H1 (cell line): ENCODE data around the gene UBE2I. TPM values are rescaled to one million over a fixed set of nuclear protein-coding genes. Genes with fewer than 3 reads are reported as not detected.

Source experiments
- CTCF ChIA-PET: fragments of 300-600 bp; sonication (Branson Sonifier 250); formaldehyde crosslinking; loops from one replicate; lab custom pipeline; 2021; ENCODE audit not compliant: partially characterized antibody; lab: Charles Lee
- POLR2A ChIA-PET: fragments of 300-600 bp; sonication (Branson Sonifier 250); formaldehyde crosslinking; loops from one replicate; lab custom pipeline; 2021; ENCODE audit warnings: inconsistent platforms; ENCODE audit not compliant: partially characterized antibody; lab: Charles Lee
- DNase-seq, 2 experiments: peaks; one replicate each; pipeline versions ENCODE4 v3.0.0 to v3.0.0-alpha.2; 2010 to 2022; ENCODE audit warnings: low spot score in 2 of 2, low read depth in 1 of 2, mixed read lengths in 1 of 2
- FAIRE-seq: peaks from 2 replicates; lab custom pipeline; 2011; peaks lifted over from hg19 to GRCh38; lab: Jason Lieb, UNC
- H2AFZ ChIP-seq: 2 replicates; pipeline ENCODE4 v1.8.1; 2012; ENCODE audit warnings: low read length, inconsistent platforms
- H2AK5ac ChIP-seq: 2 replicates; pipeline ENCODE4 v1.6.1; 2013; ENCODE audit warnings: low read depth, low read length
- H2BK120ac ChIP-seq: replicated peaks from 2 replicates; pipeline ENCODE3; 2013; ENCODE audit warnings: low read depth, low read length, inconsistent platforms
- H2BK12ac ChIP-seq: 2 replicates; pipeline ENCODE4 v1.6.1; 2013; ENCODE audit warnings: low read depth, low read length
- H2BK15ac ChIP-seq: 2 replicates; pipeline ENCODE4 v1.6.1; 2013; ENCODE audit warnings: low read length
- H2BK20ac ChIP-seq: 2 replicates; pipeline ENCODE4 v1.6.1; 2013; ENCODE audit warnings: low read length
- H2BK5ac ChIP-seq: 2 replicates; pipeline ENCODE4 v1.6.1; 2013; ENCODE audit warnings: low read depth, low read length
- H3K14ac ChIP-seq: 2 replicates; pipeline ENCODE4 v1.6.1; 2013; ENCODE audit warnings: inconsistent platforms; ENCODE audit not compliant: insufficient read length
- H3K18ac ChIP-seq: 2 replicates; pipeline ENCODE4 v1.6.1; 2013; ENCODE audit warnings: low read length; ENCODE audit errors: extremely low read depth
- H3K23ac ChIP-seq: 2 replicates; pipeline ENCODE4 v1.6.1; 2013; ENCODE audit warnings: inconsistent platforms; ENCODE audit not compliant: insufficient read length
- H3K23me2 ChIP-seq: 2 replicates; pipeline ENCODE4 v1.6.1; 2013; ENCODE audit warnings: low read depth, low read length
- H3K27ac ChIP-seq: 2 replicates; pipeline ENCODE4 v1.6.1; 2011; ENCODE audit warnings: low read depth, low read length, inconsistent platforms
- H3K27me3 ChIP-seq, 4 experiments: replicated peaks in 1 of 4; 1 replicate in 1 of 4; 2 replicates in 3 of 4; pipeline versions ENCODE4 v1.6.1 to v1.8.1; 2011 to 2013; ENCODE audit warnings: low read length in 3 of 4, mild to moderate bottlenecking in 3 of 4, inconsistent platforms in 2 of 4, mixed read lengths in 2 of 4, moderate library complexity in 1 of 4; ENCODE audit not compliant: control insufficient read depth in 3 of 4, insufficient read depth in 3 of 4; ENCODE audit errors: extremely low read depth in 1 of 4
- H3K36me3 ChIP-seq, 4 experiments: 2 replicates each; pipeline versions ENCODE4 v1.6.1 to v1.8.1; 2011 to 2013; ENCODE audit warnings: mild to moderate bottlenecking in 4 of 4, low read length in 3 of 4, moderate library complexity in 2 of 4, control low read depth in 1 of 4, inconsistent platforms in 1 of 4; ENCODE audit not compliant: insufficient read depth in 4 of 4, control insufficient read depth in 2 of 4
- H3K4ac ChIP-seq: replicated peaks from 2 replicates; pipeline ENCODE3; 2013; ENCODE audit warnings: low read length, low read depth, mixed read lengths, inconsistent platforms; ENCODE audit not compliant: insufficient read length
- H3K4me1 ChIP-seq, 4 experiments: replicated peaks in 1 of 4; 1 replicate in 1 of 4; 2 replicates in 3 of 4; pipeline versions ENCODE4 v1.6.1 to v1.8.1; 2011 to 2013; ENCODE audit warnings: low read length in 3 of 4, inconsistent platforms in 2 of 4, mixed read lengths in 1 of 4; ENCODE audit not compliant: insufficient read depth in 4 of 4, control insufficient read depth in 3 of 4
- H3K4me2 ChIP-seq, 2 experiments: 2 replicates each; pipeline versions ENCODE4 v1.6.1 to v1.8.1; 2011 to 2013; ENCODE audit warnings: low read depth in 2 of 2, low read length in 2 of 2, control low read depth in 1 of 2, inconsistent platforms in 1 of 2, mild to moderate bottlenecking in 1 of 2; ENCODE audit not compliant: insufficient read depth in 1 of 2
- H3K4me3 ChIP-seq, 4 experiments: fragments of 200-600, 300-600 bp in 1 of 4; sonication (generic), shearing (Covaris generic), sonication (Bioruptor Twin) in 1 of 4; 2 replicates each; pipeline versions ENCODE4 v1.5.1 to v1.8.1; 2011 to 2016; ENCODE audit warnings: low read length in 4 of 4, low read depth in 3 of 4, control low read depth in 2 of 4, inconsistent platforms in 2 of 4, mild to moderate bottlenecking in 2 of 4, mixed read lengths in 1 of 4, moderate library complexity in 1 of 4; ENCODE audit not compliant: insufficient read depth in 2 of 4; ENCODE audit errors: extremely low read depth in 1 of 4
- H3K56ac ChIP-seq: replicated peaks from 2 replicates; pipeline ENCODE3; 2013; ENCODE audit warnings: low read depth, mild to moderate bottlenecking, mixed read lengths, low read length, inconsistent platforms; ENCODE audit not compliant: insufficient read length
- H3K79me1 ChIP-seq: 2 replicates; pipeline ENCODE4 v1.6.1; 2013; ENCODE audit warnings: low read depth, low read length, control low read depth
- H3K79me2 ChIP-seq, 2 experiments: 2 replicates each; pipeline versions ENCODE4 v1.6.1 to v1.8.1; 2012 to 2013; ENCODE audit warnings: low read length in 2 of 2, mild to moderate bottlenecking in 2 of 2, inconsistent platforms in 1 of 2; ENCODE audit not compliant: insufficient read depth in 2 of 2, control insufficient read depth in 1 of 2
- H3K9ac ChIP-seq, 4 experiments: replicated peaks in 1 of 4; 1 replicate in 1 of 4; 2 replicates in 3 of 4; pipeline versions ENCODE4 v1.6.1 to v1.8.1; 2011 to 2013; ENCODE audit warnings: low read depth in 3 of 4, low read length in 3 of 4, control low read depth in 2 of 4, mild to moderate bottlenecking in 2 of 4, moderate library complexity in 2 of 4, inconsistent platforms in 1 of 4; ENCODE audit errors: extremely low read depth in 1 of 4
- H3K9me3 ChIP-seq, 2 experiments: 2 replicates each; pipeline versions ENCODE4 v1.6.1 to v1.8.1; 2012 to 2013; ENCODE audit warnings: mild to moderate bottlenecking in 2 of 2, moderate library complexity in 2 of 2, control low read depth in 1 of 2, inconsistent platforms in 1 of 2, low read depth in 1 of 2, low read length in 1 of 2, mixed read lengths in 1 of 2; ENCODE audit not compliant: insufficient read depth in 2 of 2
- H4K20me1 ChIP-seq, 2 experiments: replicated peaks in 1 of 2; 2 replicates each; pipeline versions ENCODE3 to v1.8.1; 2011 to 2013; ENCODE audit warnings: inconsistent platforms in 2 of 2, low read length in 2 of 2, mild to moderate bottlenecking in 1 of 2; ENCODE audit not compliant: insufficient read depth in 2 of 2, control insufficient read depth in 1 of 2
- H4K5ac ChIP-seq: 2 replicates; pipeline ENCODE4 v1.6.1; 2013; ENCODE audit warnings: low read length, low read depth, mixed read lengths, inconsistent platforms; ENCODE audit not compliant: insufficient read length
- H4K8ac ChIP-seq: 2 replicates; pipeline ENCODE4 v1.8.0; 2013; ENCODE audit warnings: mild to moderate bottlenecking, moderate library complexity, low read length, inconsistent platforms; ENCODE audit not compliant: insufficient read depth; ENCODE audit errors: extremely low read depth
- H4K91ac ChIP-seq: replicated peaks from 2 replicates; pipeline ENCODE3; 2013; ENCODE audit warnings: low read length, mixed read lengths, inconsistent platforms; ENCODE audit not compliant: insufficient read length
- ATF2 ChIP-seq: IDR thresholded peaks from 2 replicates; pipeline ENCODE4 v1.6.1; 2012; ENCODE audit warnings: low read length, inconsistent platforms
- CREB1 ChIP-seq: IDR thresholded peaks from 2 replicates; pipeline ENCODE4 v1.6.1; 2012; ENCODE audit warnings: inconsistent platforms
- EP300 ChIP-seq, 2 experiments: IDR thresholded peaks; 1 replicate in 1 of 2; 2 replicates in 1 of 2; pipeline ENCODE4 v1.6.1; 2011 to 2012; ENCODE audit warnings: low read depth in 2 of 2, low read length in 2 of 2, mild to moderate bottlenecking in 2 of 2, borderline replicate concordance in 1 of 2, inconsistent platforms in 1 of 2, moderate library complexity in 1 of 2
- MAFK ChIP-seq: IDR thresholded peaks from 2 replicates; pipeline ENCODE4 v1.6.1; 2012; ENCODE audit warnings: low read depth, mild to moderate bottlenecking, improper control_type of control experiment, low read length
- NANOG ChIP-seq: IDR thresholded peaks from 2 replicates; pipeline ENCODE4 v1.6.1; 2011; ENCODE audit warnings: low read length, low read depth, mild to moderate bottlenecking, inconsistent platforms; ENCODE audit not compliant: insufficient read depth, poor library complexity, severe bottlenecking
- SIX5 ChIP-seq: IDR thresholded peaks from 2 replicates; pipeline ENCODE4 v1.6.1; 2011; ENCODE audit warnings: mild to moderate bottlenecking, low read depth, low read length
- TAF1 ChIP-seq: IDR thresholded peaks from 2 replicates; pipeline ENCODE4 v1.6.1; 2011; ENCODE audit warnings: mild to moderate bottlenecking, low read depth, low read length
- WGBS, 2 experiments: shearing (Covaris generic) in 1 of 2; methylation state at CpG; one replicate each; pipeline versions ENCODE4 v1.1.6 to v1.1.7; 2013 to 2015; ENCODE audit warnings: low lambda C conversion rate in 2 of 2, mixed read lengths in 2 of 2, inconsistent platforms in 1 of 2, low coverage in 1 of 2, missing lambda C conversion rate in 1 of 2; ENCODE audit not compliant: insufficient replicate concordance in 2 of 2, insufficient coverage in 1 of 2, insufficient read length in 1 of 2; ENCODE audit errors: extremely low coverage in 1 of 2, missing lambda C conversion rate in 1 of 2; 5-methylcytosine and 5-hydroxymethylcytosine counted together
- polyA plus RNA-seq, 7 experiments: library from polyadenylated mRNA; depleted of rRNA in 3 of 7; stranded (reverse) in 5 of 7; unstranded in 2 of 7; fragments of >200 nt in 5 of 7; fragments of 200-250 nt in 2 of 7; gene quantifications; 1 replicate in 5 of 7; 2 replicates in 1 of 7; 4 replicates in 1 of 7; pipeline versions ENCODE4 v1.2.1 to v1.2.3, GENCODE V29; 2011 to 2013; ENCODE audit warnings: missing spikeins in 2 of 7, mixed read lengths in 2 of 7
- total RNA-seq: library from RNA; stranded (reverse); fragmentation: NEBNext Ultra II Directional; extraction: Animal tissue kit (Norgen Biotek cat#: 25700); gene quantifications from 2 replicates; pipeline ENCODE4 v1.2.1, GENCODE V29; 2021

UBE2I gene
- total and polyA plus RNA-seq, 2 of the 8 experiments (the other 6 are each of a cell fraction or from before 2014, with no cell fraction given) = 148 to 268 TPM

GRCh38 chr16:1279081-1279944 is 30.1 kb upstream of the UBE2I start:
- H3K79me1 ChIP-seq = no peaks in the 10 kb centered on the region
- H2BK12ac ChIP-seq = peak overlapping the region; percentile 60; the same call in 1 of the 2 replicates
- peak overlapping the region; percentile 68; the same call in 1 of the 2 replicates for H4K8ac ChIP-seq
- H2AFZ ChIP-seq = no peak overlapping the region
- no peak overlapping the region for H4K91ac ChIP-seq
- DNase-seq = no peak
- no peaks in the 10 kb centered on the region for H3K9me3 ChIP-seq
- ChIA-PET CTCF (interaction anchor here (0.8 to 2.0 kb wide), 8 partner anchors 9 to 176 kb away, joined by 3 to 4 read pairs (median 3); no protein-coding TSS in a partner anchor), POLR2A (interaction anchor here (0.8 to 1.2 kb wide), 3 partner anchors 9 to 478 kb away, joined by 3 to 5 read pairs (median 3); no protein-coding TSS in a partner anchor)
- no peak for FAIRE-seq
- no peak overlapping the region for H3K9ac ChIP-seq
- peak overlapping the region; percentile 23 for H4K5ac ChIP-seq
- no peak overlapping the region; the same call in 1 of the 2 replicates for H2AK5ac ChIP-seq
- H3K4me3 ChIP-seq = no peak overlapping the region
- no peak overlapping the region for H3K4me2 ChIP-seq
- no peak overlapping the region for H3K56ac ChIP-seq
- no peak overlapping the region for H3K23ac ChIP-seq
- no peak overlapping the region for H3K14ac ChIP-seq
- no peaks in the 10 kb centered on the region for H4K20me1 ChIP-seq
- 0 out of 7 replicates have a peak, but pooled peaks cover 0 to 2% (median 0%) of the 10 kb centered on the region in 4 experiments for H3K27me3 ChIP-seq
- H2BK20ac ChIP-seq = no peak overlapping the region
- H2BK120ac ChIP-seq = no peak overlapping the region
- no peak overlapping the region for H3K27ac ChIP-seq
- no peaks in the 10 kb centered on the region for H3K79me2 ChIP-seq
- H2BK15ac ChIP-seq = peak overlapping the region; percentile 8; the same call in 1 of the 2 replicates
- H2BK5ac ChIP-seq = no peak overlapping the region
- H3K18ac ChIP-seq = no peak overlapping the region; the same call in 1 of the 2 replicates
- peaks cover 0 to 19% (median 13%) of the 10 kb centered on the region in 4 experiments; a peak in 6 of 7 replicates for H3K4me1 ChIP-seq
- H3K4ac ChIP-seq = no peak overlapping the region
- WGBS, 2 experiments = 81% methylated on average over 27 of the region's 30 CpGs; no CpG with 5 or more reads in 1 of the 2 experiments
- H3K36me3 ChIP-seq = no peaks in the 10 kb centered on the region
- H3K23me2 ChIP-seq = no peaks in the 10 kb centered on the region
- TF ChIP-seq ATF2 (no peak), NANOG (no peak), EP300 (IDR thresholded peaks at IDR 0.05; ENCODE audit: borderline replicate concordance in 1 of 2, low read depth in 2 of 2, low read length in 2 of 2) (no peak), SIX5 (no peak), CREB1 (no peak), TAF1 (no peak), MAFK (no peak)
